Measurements from ENCODE around the gene KDM2B. TPM values are rescaled to one million over a fixed set of nuclear protein-coding genes. Genes with fewer than 3 reads are reported as not detected.
"Not testable (repeated sequence)": the region's sequence is repeated elsewhere in the genome, so short reads cannot be mapped to it uniquely, and the experiment has no call there.

Gene KDM2B
- total RNA-seq, 1 donor from 2014 or later, result 20.0 TPM

- peak; percentile 28 to 47 for DNase-seq (ENCODE audit: low read depth in 2 of 2)
Observed at GRCh38 chr12:121505513-121505912, 75.3 kb downstream of the KDM2B start.

GRCh38 chr12:121504505-121504904 lies 76.3 kb downstream of the KDM2B start:
- no peak for DNase-seq (ENCODE audit: low read depth in 2 of 2)

DNA sequence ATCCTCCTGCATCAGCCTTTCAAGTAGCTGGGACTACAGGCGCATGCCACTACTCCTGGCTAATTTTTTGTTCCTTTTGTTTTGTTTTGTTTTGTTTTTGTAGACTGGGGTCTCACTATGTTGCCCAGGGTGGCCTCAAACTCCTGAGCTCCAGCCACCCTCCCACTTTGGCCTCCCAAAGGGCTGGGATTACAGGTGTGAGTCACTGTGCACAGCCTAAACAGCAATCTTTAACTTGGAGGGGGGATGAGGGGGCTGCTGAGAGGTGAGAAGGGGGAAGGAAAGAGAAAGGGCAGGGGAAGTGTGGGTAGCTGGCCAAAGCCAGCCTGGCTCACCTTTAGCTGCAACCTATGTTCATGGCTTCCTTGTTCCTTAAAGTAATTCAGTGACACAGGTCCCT lies 77.4 kb downstream of the KDM2B start:
- no peak for DNase-seq (ENCODE audit: low read depth in 2 of 2)

DNA sequence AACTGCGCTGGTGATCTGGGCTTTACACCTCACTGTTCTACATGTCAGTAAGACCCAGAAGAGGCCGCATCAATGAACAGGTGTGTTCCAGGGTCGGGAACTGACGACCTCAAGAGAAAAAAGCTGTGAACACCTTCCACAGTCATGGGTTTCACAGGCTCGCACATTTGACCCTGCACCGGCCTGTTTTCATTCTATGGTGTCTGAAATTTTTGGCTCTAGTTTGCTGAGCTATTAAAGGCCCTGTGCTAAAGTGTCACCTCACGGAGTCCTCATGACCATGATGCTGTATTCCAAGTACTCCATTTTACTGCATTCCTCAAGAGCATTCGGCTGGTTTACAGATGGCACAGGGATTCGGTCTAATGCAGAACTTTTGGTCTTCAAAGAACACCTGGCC lies 78.9 kb downstream of the KDM2B start:
- no peak for DNase-seq (ENCODE audit: low read depth in 2 of 2)

GRCh38 chr12:121499929-121500793 lies 80.7 kb downstream of the KDM2B start:
- DNase-seq (ENCODE audit: low read depth in 2 of 2), result peak; percentile 77 to 80

- no peak for DNase-seq (ENCODE audit: low read depth in 2 of 2)
Observed at GRCh38 chr12:121495746-121496145, 85.1 kb downstream of the KDM2B start.

DNA sequence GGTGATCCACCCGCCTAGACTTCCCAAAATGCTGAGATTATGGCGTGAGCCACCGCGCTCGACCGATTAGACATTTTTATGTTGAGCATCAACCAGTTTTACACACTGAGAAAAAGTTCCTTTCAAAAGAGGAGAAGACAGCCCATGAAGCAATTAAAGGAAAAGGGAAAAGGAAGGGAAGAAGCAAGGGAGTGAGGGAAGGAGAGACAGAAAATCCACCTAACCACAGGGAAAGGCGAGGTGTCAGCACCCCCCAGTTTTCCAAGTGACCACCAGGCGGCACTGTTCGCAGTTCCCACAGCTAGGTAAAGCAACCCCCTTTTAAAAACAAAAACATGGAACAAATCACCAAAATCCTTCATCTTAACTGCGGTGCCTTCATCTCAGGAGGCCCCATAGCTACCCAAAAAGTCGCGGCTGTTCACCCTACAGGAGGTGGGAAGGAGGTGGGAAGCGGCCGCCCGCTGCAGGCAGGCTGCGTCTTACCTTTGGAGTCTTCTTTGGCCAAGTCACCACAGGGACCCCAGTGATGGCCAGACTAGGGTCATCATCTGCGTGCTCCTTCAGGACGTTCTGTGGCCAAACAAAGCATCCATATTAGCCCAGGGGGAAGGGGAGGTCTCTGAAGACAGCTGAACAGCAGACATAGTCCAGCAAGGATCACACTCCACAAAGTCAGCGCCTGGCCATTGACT lies 86.6 kb downstream of the KDM2B start:
- peak; percentile 49 to 58 for DNase-seq (ENCODE audit: low read depth in 2 of 2)

DNA sequence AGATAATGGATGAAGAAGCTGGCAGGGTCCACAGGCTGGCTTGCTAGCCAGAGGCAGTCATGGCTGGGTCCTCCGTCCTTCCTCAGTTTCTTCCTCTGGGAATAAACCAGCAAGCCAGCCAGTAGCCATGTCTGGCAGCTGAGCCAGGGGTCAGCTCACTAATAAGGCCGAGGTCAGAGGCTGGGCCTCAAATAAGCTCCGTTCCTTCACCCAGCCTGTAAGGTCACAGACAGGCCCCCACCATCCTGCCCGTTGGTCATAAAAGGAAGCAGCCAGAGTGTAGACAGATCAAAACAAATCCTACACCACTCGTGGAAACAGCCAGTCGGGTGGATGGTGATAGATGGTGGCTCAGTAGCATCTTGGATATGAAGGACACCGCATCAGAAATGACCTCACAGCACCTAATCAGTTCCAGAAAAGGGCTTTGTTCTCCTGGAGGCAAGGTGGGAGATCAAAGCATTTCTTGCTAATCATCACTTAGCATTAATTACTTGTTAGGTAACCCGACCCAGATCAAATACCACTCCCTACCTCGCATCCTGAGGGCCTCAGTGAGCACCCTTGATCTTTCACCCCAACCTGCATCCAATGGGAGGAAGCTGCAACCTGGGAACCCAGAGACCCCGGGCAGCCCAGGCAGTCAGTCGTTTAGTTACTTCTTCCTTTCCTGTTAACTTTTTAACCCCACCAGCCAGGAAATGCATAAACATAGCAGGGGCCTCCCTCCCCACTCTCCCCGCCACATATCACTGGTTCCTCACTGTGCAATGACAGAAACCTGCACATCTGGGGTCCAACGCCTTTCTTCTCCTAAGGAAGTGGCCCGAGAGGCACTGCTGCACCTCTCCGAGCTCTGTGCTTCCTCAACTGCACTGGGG lies 90.2 kb downstream of the KDM2B start:
- DNase-seq (ENCODE audit: low read depth in 2 of 2), result peak in 1 of 2 donors; percentile 10

DNA sequence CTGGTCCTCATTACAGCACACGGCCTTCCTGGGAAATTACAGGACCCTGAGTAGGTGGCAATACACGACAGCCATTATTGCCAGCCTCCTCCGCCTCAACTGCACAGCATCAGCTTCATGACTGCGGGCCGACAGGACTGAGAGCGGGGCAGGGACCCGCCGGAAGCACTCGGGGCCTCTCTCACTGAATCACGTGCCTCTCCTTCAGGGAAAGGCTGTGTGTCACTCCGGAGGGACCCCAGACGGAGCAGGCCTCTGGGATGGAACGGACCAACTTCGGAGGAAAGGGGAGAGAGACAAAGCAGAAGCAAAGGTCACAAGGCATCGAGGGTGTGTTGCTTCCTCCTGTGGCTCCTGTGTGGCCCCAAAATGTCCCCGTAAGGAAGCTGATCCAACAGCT lies 90.9 kb downstream of the KDM2B start:
- DNase-seq (ENCODE audit: low read depth in 2 of 2), result no peak

GRCh38 chr12:121484967-121485366 lies 95.9 kb downstream of the KDM2B start:
- DNase-seq (ENCODE audit: low read depth in 2 of 2), result no peak

GRCh38 chr12:121484564-121484963 lies 96.3 kb downstream of the KDM2B start:
- not testable (repeated sequence) for DNase-seq (ENCODE audit: low read depth in 2 of 2)

DNA sequence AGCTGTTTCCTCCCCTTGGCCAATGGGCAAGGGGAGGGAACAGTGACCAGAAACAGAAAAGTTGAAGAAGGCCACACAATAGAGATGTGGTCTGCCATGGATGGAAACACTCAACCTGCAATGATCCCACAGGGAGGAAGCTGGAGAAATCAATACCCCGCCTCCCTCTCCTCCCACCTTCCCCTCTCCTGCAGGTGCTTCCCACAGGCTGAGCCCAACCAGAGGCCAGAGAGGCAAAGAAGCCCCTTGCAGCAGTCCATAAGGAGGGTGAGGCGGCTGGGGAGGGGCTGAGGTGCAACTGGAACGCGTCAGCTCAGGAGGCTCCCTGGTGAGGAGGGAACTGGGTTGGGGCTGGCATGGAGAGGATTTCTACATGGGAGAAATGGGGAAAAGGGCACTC lies 96.9 kb downstream of the KDM2B start:
- no peak for DNase-seq (ENCODE audit: low read depth in 2 of 2)

DNA sequence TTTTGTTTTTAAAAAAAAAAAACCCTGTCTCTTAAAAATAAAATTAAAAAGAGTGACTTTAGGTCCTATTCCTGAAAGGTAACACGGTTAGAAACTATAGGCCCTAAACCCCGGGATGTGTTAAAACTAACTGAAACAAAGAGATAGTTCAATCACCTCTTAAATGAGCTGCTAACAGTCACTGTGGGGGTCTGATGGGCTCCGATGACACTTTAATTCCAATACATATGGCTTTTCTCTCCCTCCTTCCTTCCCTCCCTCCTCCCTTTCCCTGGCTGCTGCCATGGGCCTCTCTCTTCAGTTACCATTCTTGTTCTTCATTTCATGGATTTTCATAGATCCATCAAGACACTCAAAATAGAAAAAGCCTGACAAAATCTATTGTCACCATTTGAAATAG lies 104.3 kb downstream of the KDM2B start:
- DNase-seq (ENCODE audit: low read depth in 2 of 2), result no peak

DNA sequence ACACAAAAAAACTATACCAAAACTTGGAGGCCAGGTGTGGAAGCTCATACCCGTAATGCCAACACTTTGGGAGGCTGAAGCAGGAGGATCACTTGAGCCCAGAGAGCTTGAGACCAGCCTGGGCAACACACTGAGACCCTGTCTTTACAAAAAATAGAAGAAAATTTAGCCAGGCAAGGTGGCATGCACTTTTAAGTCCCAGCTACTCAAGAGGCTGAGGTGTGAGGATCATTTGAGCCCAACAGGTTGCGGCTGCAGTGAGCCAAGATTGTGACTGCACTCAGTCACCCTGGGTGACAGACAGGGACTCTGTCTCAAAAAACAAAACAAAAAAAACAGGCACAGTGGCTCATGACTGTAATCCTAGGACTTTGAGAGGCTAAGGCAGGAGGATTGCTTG lies 105.5 kb downstream of the KDM2B start:
- DNase-seq (ENCODE audit: low read depth in 2 of 2), result no peak

DNA sequence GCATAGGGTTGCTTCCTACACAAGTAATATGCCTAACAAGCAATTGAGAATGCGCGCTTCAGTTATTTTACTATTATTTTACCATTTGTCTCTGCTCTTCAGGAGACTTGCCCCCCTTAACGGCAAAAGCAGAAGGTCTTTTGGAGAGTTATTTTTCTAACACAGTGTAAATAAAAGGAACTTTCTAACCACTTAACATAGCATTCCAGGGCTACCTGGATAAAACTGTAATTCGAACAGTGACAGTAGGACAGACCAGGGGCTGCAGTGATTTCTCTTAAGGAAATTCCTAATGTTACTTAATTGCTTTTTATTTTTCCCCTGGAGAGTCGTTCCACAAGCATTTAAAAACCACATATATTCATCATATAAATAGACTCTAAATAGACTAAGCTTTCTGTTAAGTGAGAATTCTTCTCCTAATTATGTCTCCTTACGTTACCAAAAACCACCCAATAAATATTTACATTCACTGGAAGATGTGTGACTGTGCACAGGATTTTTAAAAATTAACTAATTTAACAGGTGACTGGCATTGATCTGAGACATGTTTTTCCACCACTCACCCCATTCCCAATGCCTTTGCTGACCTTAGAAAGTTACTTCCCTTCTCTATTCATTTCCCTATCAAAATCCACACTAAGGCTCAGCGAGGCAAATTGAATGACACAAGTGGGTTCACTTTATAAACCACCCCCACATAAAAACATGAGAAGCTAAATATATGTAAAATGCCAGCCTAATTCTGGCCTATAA lies 108.5 kb downstream of the KDM2B start:
- DNase-seq (ENCODE audit: low read depth in 2 of 2), result no peak

DNA sequence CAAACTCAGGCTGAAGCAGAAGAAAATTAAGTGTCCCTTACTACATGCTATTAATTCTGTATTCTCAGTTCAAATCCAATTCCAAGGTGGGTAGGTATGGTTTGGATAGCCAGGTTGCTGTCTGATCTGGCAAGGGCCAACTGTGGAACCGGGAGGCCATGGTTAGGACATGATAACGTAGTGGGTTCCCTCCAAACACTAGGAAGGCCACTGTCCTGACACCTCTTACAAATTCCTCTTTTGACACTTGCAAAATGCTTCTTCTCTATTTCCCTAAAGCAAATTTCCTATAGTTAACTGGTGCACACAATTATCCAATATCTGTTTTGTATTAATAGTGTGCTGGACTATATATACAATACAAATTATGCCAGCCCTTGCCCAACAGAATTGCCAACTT lies 110.1 kb downstream of the KDM2B start:
- no peak for DNase-seq (ENCODE audit: low read depth in 2 of 2)

DNA sequence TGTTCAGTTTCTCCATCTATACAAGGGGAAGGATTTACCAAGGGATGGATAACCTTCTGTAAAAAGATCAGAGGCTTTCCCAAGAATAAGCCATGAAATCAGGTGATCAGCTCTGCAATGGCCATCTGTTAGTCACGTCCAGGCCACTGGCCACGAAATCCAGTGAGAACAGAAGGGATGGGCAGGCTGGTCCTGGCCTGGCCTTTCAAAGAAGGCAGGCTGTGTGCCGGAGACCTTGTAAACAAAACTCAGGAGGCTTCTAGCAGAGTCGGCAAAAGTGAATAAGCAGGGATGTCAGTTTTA lies 112.4 kb downstream of the KDM2B start:
- DNase-seq (ENCODE audit: low read depth in 2 of 2), result no peak

- peak; percentile 31 to 37 for DNase-seq (ENCODE audit: low read depth in 2 of 2)
Observed at GRCh38 chr12:121467638-121468498, 113.0 kb downstream of the KDM2B start.

DNA sequence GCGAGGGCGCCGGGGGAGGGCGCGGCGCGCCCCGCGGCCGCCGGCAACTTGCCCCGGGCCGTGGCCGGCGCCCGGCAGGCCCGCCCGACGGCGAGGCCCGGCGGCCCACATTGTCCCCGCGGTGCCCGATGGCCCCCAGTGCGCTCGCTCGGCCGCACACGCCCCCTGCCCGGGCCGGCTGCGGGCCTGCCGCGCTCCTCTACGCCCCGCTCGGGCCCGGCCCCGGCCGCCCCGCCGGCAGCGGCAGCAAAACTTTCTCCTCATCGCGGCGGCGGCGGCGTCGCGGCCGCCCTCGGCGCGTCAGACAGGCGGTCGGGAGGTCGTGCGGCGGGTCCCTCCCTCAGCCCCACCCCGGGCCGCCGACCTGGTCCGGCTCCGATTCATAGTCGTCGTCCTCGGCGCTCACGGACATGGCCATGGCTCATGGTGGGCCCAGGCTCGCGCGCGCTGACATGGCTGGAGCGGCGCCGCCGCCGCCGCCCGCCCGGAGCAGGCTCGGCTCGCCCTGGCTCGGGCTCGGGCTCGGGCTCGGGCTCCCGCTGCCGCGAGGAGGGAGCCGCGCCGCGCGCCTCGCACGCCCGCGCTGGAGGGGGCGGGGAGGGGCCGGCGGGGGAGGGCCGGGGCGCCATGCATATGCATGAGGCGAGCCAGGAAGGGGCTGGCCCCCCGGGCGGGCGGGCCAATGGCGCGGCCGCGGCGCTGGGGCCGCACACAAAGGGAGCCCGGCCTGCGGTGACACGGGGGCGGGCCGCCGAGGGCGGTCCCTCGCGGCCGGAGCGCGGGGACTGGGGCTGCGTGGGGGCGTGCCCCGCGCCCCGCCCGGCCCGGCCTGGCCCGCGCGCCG lies 113.8 kb downstream of the KDM2B start:
- DNase-seq (ENCODE audit: low read depth in 2 of 2), result peak; percentile 92 to 94
